Neural cell (in vitro differentiated cells): ENCODE measurements around the gene ESRP2.

Experiments used
- EP300 ChIP-seq: fragments of 450-650 bp; conservative IDR thresholded peaks from 2 replicates; pipeline ENCODE4 v1.6.1; 2014; ENCODE audit warnings: antibody characterized with exemption, mild to moderate bottlenecking, moderate library complexity; ENCODE audit not compliant: poor library complexity, severe bottlenecking
- EZH2 ChIP-seq: fragments of 200-600, 300-800 bp; shearing (Covaris generic), sonication (generic); IDR thresholded peaks from 2 replicates; pipeline ENCODE4 v1.6.1; 2014; ENCODE audit warnings: antibody characterized with exemption, low read length, borderline replicate concordance, mild to moderate bottlenecking; ENCODE audit not compliant: insufficient read depth, poor library complexity, severe bottlenecking
- MXI1 ChIP-seq: fragments of 450-650 bp; conservative IDR thresholded peaks from 2 replicates; pipeline ENCODE4 v1.6.1; 2014; ENCODE audit warnings: antibody characterized with exemption, mild to moderate bottlenecking; ENCODE audit not compliant: poor library complexity, severe bottlenecking
- POLR2AphosphoS5 ChIP-seq: IDR thresholded peaks from 2 replicates; pipeline ENCODE4 v1.6.1; 2012
- RAD21 ChIP-seq: fragments of 450-650 bp; conservative IDR thresholded peaks from 2 replicates; pipeline ENCODE4 v1.6.1; 2014; ENCODE audit warnings: antibody characterized with exemption, mild to moderate bottlenecking, moderate library complexity
- SMC3 ChIP-seq: fragments of 450-650 bp; conservative IDR thresholded peaks from 2 replicates; pipeline ENCODE4 v1.6.1; 2014; ENCODE audit warnings: antibody characterized with exemption, mild to moderate bottlenecking, moderate library complexity; ENCODE audit not compliant: poor library complexity
- TAF1 ChIP-seq: IDR thresholded peaks from 2 replicates; pipeline ENCODE4 v1.6.1; 2012; ENCODE audit warnings: low read depth
- TF ChIP-seq, protein P1 (sequence below): fragments of 450-650 bp; IDR thresholded peaks from 2 replicates; pipeline ENCODE4 v1.5.1; 2014; ENCODE audit warnings: antibody characterized with exemption, mild to moderate bottlenecking, moderate library complexity; ENCODE audit not compliant: poor library complexity, severe bottlenecking
- TF ChIP-seq, protein P2 (sequence below): IDR thresholded peaks from 2 replicates; pipeline ENCODE4 v1.6.1; 2012; ENCODE audit warnings: borderline replicate concordance

DNA sequence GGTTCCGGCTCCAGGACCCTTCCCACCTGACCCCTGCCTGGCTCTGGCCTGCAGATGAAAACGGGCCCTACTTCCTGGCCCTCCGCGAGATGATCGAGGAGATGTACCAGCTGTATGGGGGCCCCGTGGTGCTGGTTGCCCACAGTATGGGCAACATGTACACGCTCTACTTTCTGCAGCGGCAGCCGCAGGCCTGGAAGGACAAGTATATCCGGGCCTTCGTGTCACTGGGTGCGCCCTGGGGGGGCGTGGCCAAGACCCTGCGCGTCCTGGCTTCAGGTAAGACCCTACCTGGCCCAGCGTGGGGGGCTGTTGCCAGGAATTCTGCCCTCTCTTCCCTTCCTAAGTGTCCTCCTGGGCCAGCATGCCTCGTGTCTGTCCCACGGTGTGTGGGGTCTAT lies 19.8 kb upstream of the ESRP2 start:
- TF ChIP-seq POLR2AphosphoS5 (no peak), RAD21 (no peak), EP300 (no peak), SMC3 (no peak), MXI1 (no peak), TAF1 (no peak), EZH2 (no peak)
- TF ChIP-seq, protein P1, sequence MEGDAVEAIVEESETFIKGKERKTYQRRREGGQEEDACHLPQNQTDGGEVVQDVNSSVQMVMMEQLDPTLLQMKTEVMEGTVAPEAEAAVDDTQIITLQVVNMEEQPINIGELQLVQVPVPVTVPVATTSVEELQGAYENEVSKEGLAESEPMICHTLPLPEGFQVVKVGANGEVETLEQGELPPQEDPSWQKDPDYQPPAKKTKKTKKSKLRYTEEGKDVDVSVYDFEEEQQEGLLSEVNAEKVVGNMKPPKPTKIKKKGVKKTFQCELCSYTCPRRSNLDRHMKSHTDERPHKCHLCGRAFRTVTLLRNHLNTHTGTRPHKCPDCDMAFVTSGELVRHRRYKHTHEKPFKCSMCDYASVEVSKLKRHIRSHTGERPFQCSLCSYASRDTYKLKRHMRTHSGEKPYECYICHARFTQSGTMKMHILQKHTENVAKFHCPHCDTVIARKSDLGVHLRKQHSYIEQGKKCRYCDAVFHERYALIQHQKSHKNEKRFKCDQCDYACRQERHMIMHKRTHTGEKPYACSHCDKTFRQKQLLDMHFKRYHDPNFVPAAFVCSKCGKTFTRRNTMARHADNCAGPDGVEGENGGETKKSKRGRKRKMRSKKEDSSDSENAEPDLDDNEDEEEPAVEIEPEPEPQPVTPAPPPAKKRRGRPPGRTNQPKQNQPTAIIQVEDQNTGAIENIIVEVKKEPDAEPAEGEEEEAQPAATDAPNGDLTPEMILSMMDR: no peak
- TF ChIP-seq, protein P2, sequence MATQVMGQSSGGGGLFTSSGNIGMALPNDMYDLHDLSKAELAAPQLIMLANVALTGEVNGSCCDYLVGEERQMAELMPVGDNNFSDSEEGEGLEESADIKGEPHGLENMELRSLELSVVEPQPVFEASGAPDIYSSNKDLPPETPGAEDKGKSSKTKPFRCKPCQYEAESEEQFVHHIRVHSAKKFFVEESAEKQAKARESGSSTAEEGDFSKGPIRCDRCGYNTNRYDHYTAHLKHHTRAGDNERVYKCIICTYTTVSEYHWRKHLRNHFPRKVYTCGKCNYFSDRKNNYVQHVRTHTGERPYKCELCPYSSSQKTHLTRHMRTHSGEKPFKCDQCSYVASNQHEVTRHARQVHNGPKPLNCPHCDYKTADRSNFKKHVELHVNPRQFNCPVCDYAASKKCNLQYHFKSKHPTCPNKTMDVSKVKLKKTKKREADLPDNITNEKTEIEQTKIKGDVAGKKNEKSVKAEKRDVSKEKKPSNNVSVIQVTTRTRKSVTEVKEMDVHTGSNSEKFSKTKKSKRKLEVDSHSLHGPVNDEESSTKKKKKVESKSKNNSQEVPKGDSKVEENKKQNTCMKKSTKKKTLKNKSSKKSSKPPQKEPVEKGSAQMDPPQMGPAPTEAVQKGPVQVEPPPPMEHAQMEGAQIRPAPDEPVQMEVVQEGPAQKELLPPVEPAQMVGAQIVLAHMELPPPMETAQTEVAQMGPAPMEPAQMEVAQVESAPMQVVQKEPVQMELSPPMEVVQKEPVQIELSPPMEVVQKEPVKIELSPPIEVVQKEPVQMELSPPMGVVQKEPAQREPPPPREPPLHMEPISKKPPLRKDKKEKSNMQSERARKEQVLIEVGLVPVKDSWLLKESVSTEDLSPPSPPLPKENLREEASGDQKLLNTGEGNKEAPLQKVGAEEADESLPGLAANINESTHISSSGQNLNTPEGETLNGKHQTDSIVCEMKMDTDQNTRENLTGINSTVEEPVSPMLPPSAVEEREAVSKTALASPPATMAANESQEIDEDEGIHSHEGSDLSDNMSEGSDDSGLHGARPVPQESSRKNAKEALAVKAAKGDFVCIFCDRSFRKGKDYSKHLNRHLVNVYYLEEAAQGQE: no peak
